ENCODE measurements around the gene CFAP90.
A peak's percentile ranks its signal among the peaks of the same experiment; 100 is the strongest.

CFAP90 gene

DNA sequence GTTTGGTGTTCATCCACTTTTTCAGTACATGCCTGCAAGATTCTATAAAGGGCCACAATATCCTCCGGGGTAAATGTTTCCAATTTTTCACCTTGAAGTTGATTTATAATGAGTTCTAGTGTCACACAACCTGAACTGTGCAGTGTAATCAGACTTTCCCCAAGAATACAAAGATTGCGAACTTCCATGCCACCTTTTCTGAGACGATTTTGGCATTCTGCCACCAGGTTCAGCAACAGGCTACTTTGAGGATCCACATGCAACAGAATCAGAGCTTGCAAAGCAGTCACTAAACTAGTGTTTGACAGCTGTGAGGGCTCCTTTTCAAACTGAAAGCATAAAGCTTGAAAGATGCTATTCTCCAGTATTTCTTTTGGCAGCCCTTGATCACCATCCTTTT lies 16.3 kb upstream of the CFAP90 start:
- no peak for DNase-seq

DNA sequence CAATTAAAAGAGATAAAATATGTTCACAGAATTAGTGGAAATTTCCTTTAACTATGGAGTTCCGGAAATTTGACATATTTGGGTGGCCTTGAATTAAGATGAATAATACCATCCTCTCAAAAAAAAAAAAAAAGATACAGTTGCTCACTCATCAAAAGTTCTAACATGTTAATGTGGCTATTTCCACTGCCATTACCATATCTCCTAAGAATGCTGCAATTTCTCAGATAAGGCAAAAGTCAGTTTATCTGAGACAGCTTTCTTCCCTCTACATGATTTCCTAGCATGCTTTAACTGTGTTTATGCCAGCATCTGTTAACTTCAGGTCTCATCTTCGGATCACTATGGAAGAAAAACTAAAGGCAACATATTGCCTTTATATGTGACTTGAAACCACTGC lies 15.3 kb upstream of the CFAP90 start:
- no peak for DNase-seq

DNA sequence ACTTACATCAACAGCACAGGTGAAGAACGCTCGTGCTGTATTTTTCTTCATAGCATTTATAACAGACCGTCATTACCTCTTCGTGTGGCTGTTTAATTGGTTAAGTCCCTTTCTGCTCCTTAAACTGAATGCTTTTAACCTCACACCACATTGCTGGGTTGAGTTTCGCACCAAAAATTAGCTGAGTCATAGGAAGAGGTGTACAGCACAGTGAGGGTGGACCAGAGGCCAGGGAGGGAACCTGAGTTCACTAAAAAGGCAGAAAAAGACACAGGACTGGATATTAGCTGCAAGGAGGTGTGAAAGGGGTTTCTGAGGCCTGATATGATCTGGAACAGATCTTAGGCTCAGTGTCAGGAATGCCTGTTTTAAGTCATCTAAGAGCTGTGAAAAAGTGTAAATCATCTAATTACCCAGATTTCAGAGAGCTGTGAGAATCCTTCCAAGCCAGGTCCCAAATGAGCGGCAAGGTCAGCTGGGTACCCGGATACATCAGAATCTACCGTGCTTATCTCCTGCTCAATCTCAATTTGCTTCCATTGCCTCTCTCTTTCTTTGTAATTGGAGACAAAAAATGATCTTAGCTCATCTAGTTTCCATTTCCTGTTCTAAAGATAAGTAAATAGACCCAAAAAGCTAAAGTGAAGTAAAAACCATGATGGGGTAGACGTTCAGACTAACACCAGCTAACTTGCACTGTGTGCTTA lies 7.1 kb upstream of the CFAP90 start:
- no peak for DNase-seq

DNA sequence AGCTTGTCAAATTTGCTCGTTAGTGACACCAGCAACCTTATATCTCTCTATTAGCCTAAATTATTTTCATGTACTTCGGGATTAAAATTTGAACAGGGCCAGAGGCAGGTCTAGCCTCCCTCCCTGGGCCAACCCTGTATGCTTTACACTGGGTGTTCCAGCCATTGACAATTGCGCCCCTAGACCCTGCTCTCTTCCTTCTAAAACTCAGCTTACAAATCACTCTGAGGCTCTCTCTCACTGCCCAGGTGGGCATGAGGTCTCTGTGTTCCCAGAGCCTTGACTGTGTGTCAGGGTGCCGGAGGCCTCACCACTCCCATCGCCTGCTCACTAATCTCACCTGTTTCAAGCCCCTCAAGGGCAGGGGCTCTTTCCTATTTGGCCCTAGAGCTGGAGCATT lies 6.4 kb upstream of the CFAP90 start:
- DNase-seq: no peak

DNA sequence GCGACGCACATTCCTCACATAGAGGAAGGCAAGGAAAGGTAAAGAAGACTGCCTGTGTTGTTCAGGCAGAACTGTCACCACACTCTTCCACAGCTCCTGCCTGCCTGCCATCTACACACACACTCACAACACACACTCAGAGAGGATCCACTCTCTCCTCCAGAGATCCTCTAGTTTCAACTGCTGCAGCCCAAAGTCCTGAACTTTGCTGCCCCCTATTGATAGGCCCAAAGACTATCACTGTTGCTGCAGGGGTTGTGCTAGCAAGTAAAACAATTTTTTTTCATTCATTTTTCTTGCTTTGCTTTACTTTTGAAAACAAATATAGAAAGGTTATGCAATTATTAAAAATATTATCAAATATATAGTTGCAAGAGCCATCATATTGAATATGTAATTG lies 5.9 kb upstream of the CFAP90 start:
- peak in 1 of 2 experiments; percentile 51 for DNase-seq

DNA sequence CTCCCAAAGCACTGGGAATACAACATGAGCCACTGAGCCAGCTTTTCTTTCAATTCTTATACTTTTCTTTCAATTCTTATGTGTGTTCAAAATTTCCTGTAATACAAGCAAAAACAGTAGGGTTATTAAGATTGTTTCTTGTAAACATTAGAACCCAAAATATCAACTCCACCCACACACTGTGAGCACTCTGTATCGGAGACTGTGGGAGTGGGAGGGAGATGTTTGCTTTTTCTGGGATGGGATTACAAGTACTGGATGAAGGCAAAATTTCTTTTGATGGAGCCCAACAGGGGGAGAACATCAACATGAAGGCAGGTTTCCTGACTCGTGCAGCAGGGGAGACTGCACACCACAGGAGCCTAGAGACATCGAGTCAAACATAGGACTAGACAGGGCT lies 4.7 kb upstream of the CFAP90 start:
- DNase-seq: no peak

DNA sequence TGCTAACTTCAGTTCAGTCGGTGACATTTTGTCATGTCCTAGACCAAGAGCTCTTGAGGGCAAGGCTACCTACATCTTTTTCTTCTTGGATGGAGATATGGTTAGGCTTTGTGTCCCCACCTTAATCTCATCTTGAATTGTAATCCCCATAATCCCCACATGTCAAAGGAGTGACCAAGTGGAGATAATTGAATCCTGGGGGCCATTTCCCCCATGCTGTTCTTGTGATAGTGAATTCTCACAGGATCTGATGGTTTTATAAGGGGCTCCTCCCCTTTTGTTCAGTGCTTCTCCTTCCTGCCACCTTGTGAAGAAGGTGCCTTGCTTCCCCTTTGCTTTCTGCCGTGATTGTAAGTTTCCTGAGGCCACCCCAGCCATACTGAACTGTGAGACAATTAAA lies 2.1 kb upstream of the CFAP90 start:
- DNase-seq: no peak

DNA sequence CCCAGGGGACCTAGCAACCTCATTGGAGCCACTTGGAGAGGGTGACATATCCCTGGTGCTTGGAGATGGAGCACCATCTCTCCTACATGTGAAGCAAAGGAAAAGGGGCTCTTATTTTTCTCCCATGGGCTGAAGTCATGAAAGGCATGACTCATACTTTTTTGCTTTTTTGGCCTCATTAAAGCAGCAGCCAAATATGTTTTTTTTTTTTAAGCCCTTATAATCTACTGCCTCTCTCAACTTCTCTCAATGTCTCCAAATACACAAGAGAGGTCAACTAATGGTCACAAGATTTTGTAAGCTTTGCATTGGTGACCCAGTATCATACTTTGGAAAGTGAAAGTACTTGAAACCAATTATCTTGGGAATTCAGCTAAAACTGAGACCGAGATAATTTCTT lies 1.6 kb upstream of the CFAP90 start:
- no peak for DNase-seq

DNA sequence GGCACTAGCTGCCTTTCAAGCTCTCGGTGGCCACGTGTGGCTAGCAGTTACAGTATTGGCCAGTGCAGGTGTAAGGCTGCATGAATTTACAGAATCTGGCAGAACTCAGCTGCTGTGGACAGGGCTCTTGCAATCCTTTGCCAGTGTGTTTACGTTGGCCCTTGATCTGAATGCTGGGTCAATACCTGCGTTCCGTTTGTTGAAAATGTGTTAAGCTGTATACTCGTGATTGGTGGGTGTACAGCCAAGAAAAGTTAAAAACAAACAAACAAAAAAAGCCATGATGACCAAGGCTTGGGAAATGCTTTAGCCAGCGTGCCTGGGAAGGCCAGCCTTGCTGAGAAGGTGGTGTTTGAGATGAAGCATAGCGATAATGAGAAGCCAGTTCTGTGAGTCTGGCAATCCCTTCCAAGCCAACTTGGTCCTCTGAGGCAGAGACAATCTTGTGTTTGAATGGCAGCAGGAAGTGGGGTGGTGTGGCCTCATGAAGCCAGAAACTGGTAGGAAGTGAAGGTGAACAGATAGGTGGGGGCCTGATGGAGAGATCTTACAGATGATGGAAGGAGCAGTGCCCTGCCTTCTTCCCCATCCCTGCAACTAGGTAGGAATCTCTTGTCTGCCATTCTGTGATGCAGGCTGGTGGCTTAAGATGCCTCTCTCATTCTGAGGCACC lies 820 bp upstream of the CFAP90 start:
- no peak for DNase-seq

DNA sequence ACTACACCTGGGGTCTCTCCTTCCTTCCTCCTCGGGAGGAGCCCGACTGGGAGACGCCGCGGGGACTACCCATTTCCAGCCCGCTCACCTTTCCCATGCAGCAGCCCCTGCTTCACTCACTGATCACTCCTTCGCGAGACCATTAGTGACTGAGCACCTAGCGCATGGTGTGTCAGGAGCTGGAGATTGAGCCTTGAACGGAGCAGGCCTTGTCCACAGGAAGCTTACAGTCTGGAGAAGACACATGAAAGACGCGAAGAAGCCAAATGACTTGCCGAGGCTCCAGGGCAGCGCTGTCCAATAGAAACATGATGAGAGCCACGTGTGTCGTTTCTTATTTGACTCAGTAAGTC lies 283 bp upstream of the CFAP90 start:
- DNase-seq: no peak

DNA sequence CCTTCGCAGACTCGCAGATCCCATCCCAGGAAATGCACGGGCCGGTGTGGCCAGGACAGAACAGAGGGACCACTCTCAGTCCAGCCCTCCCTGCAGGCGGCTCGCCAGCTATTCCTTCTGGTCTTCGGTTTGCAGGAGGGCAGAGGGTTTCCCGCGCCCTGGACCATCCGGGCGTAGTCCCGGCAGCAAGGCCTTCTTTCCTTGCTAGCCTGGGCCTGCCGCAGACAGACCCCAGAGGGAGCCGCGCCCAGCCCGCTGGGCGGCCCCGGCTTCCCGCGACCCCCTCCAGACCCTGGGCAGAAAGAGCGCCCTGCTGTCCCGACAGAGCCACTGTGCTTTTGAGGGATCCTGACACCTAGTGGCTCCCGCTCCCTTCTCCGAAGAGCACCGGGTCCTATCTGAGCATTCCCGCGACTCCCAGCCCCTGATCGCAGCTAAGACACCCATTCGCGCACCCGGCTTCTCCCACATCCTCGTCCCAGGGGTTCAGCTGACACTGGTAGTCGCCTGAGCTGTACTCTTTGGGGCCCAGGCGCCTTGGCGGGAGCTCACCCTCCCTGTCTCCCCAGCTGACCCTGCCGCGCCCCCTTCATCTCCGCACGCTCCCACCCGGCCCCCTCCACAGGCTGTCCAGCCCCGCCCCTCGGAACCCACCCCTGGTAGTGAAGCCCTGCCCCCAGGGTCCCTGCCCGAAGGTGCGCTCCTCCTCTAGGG lies 1.1 kb downstream of the CFAP90 start:
- peak; percentile 81 to 83 for DNase-seq

DNA sequence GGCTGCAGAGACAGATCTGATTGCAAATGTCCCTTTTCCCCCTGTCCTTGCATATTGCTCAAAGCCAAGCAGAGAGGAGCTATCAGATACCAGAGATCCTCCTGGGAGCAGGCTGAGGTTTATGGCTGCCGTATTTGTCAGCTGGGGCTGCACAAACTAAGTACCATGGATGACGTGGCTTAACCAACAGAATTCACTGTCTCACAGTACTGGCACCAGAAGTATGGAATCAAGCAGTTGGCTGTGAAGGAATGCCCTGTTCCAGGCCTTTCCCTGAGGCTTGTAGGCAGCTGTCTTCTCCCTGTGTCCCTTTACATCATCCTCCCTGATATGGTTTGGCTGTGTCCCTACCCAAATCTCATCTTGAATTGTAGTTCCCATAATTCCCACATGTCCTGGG lies 2.6 kb downstream of the CFAP90 start:
- no peak for DNase-seq

DNA sequence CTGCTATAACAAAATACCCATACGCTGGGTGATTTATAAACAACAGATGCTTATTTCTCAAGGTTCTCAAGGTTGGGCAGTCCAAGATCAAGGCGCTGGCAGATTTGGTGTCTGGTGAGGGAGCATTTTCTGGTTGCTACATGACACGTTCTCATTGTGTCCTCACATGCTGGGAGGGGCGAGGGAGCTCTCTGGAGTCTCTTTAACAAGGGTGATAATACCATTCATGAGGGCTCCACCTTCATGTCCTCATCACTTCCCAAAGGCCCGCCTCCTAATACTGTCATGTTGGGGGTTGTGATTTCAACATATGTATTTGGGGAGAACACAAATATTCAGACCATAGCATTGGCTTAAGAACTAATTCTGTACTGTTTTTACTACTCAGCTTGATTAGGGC lies 4.6 kb downstream of the CFAP90 start:
- no peak for DNase-seq

DNA sequence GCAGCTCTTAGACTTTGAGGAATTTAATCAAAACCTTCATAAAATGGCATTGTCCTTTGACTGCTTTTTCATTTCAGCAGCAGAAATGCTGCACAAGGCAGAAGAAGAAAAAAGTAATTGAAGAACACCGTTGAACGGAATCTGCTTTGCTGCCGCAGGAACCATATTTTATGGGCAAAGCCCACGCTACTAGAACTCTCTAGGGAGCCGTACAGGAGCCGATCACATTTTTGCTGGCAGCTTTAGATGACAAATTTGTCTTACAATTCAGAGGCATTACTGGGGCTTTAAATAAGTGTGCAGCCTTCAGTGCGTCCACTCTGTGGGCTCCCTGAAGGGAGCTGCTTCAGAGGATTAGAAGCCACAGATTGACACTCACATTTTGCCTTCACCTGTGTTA lies 5.4 kb downstream of the CFAP90 start:
- no peak for DNase-seq

DNA sequence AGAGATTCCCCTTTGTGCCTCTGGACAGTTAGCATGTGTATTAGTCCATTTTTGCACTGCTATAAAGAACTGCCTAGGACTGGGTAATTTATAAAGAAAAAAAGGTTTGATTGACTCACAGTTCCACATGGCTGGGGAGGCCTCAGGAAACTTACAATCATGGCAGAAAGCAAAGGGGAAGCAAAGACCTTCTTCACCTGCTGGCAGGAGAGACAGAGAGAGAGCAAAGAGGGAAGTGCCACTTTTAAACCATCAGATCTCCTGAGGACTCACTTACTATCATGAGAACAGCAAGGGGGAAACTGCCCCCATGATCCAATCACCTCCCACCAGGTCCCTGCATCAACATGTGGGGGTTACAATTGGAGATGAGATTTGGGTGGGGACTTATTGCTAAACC lies 6.0 kb downstream of the CFAP90 start:
- no peak for DNase-seq

DNA sequence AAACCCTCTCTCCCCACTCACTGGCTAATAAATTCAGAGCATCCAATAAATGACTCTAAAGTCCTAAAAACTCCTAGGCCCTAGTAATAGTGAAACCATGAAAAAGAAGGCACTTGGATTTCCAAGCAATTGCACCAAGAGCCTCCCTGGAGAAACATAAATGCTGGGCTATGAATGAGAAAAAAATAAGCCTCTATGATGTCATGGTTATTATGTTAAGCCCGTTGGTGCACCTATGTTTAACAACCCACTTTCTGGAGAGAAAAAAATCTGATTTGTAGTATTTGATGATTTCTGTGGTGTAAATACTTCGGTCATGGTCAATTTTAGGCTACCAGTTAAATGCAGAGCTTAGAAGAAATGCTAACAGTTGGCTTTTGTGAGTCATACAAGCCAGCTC lies 8.4 kb downstream of the CFAP90 start:
- DNase-seq: no peak

DNA sequence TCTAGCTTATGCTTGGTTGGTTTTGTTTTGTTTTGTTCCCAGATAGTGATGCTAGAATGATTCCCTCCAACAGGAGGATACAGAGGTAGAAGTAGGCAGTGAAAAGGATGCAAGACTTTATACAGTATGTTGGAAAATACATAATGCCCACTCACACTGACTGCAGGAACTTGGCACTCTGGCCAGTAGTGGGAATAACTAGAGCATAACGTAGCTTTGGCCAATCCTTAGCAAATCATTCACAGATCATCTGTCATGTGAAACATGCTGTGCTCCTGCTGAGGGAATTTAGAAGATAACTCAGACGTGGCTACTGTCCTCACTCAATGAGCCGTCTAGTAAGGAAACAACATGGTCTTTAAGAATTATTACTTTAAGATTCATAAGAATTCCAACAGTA lies 13.5 kb downstream of the CFAP90 start:
- no peak for DNase-seq

DNA sequence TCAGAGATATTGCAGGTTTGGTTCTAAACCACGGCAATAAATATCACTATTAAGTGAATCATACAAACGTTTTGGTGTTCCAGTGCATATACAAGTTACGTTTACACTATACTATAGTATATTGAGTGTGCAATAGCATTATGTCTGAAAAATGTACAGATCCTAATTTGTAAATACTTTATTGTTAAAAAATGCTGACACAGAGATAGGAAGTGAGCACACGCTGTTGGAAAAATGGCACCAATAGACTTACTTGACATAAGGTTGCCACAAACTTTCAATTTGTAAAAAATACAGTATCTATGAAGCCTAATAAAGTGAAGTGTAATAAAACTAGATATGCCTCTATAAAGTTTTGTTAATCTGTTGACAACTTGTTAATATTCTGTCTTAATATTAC lies 16.0 kb downstream of the CFAP90 start:
- no peak for DNase-seq

DNA sequence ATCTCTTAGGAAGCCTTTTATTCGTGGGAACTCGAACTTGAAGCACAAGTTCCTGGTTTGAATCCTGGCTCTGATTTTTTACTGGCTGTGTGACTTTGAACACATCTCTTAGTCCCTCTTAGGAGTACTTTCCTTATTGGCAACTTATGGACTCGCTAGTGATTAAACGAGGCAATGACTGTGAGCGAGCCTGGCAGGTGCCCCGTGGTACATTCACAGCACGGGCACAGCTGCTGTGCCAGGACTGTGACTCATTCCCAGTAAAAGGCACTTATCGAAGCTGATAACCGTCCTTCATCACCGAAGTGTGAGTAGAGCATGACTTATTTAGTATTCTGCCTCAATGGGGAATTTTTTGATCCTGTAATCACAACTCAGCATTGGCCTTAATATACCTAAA lies 22.7 kb downstream of the CFAP90 start:
- DNase-seq: no peak

DNA sequence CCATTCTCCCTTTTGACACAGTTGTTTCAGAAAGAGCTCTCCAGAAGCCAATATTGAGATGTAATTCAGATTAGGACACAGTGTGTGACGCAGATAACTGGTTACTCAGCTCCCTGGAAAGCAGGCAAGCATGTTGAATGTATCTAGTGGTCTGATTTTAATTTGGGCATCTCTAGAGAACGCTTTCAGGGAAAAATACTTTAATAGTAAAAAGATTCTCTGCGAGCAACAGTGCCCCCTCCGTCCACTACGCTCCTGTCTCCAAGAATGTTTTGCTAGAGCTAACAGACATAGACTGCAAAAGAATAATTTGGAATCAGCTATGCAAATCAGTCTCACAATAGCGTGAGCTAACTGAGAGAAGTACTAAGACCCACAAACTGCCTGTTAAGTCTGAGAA lies 23.3 kb downstream of the CFAP90 start:
- no peak for DNase-seq

DNA sequence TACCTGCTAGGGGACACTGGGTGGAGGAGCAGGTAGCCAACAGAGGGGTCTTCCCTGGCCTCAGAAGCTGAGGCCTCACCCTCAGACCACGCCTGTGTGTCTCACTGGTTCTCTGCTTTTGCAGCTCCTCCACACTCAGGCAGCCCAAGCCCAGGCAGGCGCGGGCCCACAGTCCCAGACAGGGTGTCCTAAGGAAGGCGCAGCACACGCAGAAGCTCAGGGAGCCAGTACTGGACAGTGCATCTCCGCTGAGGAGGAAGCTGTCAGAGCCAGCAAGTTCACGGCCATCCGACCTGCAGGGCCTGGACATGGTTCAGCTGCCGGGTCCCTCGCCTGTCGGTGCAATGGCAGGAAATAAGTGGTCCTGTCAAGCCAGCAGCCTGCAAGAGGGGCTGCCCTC lies 25.3 kb downstream of the CFAP90 start:
- DNase-seq: no peak

DNA sequence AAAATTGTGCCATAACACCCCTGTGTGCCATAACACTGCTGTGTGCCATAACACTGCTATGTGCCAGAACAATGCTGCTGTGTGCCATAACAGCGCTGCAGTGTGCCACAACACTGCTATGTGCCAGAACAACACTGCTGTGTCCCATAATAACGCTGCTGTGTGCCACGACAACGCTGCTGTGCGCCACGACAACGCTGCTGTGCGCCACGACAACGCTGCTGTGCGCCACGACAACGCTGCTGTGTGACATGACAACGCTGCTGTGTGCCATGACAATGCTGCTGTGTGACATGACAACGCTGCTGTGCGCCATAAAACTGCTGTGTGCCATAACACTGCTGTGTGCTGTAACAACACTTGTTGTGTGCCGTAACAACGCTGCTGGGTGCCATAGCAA lies 25.9 kb downstream of the CFAP90 start:
- no peak for DNase-seq

DNA sequence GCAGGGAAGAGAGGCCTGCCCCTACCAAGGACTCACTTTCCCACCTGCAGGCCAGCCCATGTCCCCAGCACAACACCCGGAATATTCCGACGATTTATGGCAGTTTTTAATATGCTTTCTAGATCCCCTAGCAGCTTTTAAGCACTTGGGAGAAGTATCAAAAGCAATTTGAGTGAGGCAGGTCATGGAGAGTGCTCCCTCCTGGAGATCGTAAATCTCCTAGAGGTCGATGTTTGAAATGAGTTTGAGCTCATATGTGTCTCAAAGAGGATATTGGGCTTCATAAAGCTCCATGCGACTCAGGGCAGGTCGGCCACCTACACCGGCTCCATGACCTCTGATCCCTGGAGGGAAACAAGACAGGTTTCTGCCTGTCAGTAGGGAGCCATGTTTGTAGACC lies 27.3 kb downstream of the CFAP90 start:
- DNase-seq: no peak

DNA sequence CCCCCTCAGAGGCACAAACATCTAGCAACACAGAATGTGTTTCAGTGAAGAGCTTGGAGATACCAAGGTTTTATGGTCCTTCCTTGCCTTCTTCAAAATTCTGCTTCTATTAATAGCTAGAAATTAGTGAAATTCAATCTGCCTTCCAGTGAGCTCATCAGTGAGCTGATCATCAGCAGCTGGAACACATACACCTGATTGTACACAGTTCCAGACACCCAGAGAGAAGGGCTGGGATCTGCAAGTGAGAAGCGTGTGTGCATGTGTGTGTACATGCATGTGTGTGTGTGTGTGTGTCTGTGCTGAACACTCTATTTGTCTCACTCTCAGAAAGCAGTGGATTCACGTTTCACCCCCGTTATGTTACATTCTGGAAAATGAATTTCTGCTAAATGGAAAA lies 28.5 kb downstream of the CFAP90 start:
- no peak for DNase-seq

DNA sequence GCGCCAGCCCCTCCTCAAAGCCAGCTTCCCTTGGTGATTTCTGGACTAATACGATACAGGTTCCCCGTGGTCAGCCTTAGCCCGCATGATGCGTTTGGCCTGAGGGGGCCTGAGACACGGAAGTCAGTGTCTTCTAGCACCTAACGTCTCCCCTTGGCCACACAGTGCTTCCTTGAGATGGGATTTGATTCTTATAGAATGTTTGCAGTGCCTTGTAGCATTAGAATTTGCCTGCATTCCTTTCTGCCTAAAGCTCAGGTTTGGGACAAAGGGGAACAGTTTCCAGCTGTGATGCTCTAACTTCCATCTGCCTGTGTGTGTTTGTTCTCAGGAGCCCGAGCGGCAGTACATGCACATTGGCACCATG lies 34.4 kb downstream of the CFAP90 start:
- DNase-seq: no peak
